ENCODE results near the gene AKR1B1. TPM values are rescaled to one million over a fixed set of nuclear protein-coding genes. Genes with fewer than 3 reads are reported as not detected.

AKR1B1 gene
- total and polyA plus RNA-seq, 2 donors (not counting 3 experiments of a cell fraction or from before 2014, with no cell fraction given): 159 to 193 TPM

DNA sequence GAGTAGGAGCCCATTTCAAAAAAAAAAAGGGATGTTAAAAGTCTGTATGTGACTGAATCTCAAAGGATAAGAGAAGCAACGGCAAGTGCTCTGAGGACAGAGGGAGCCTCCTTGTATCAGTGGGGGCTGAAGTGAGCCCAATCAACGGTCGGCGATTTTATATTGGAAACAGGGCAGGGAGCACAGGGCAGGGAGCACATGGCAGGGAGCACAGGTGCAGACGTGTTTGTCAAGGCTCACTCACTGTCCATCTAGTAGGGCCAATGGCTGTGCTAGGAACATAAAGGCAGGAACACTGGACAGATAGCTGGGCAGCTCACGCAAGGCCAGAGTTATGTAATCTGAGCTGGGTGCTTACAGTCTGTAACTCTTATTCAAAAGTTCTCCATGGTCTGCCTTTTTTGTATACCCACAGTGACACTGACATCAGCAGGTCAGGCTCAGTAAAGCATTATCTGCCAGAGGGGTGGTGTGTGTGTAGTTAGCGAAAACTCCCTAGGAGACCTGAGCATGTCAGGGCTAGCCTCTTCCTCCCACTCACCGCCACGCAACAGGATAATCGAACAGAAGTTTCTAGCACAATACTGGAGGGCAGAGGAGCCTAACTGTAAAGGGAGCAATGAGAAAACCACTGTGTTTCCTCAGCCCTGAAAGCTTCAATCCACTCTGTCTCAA lies 15.4 kb downstream of the AKR1B1 start:
- H2AFZ ChIP-seq (ENCODE audit: low read depth, low read length): no peak overlapping the region
- H4K20me1 ChIP-seq (replicated peaks; ENCODE audit: control insufficient read depth, extremely low read depth, insufficient read depth, low read length): no peaks in the 10 kb centered on the region
- no peaks in the 10 kb centered on the region for H3K79me2 ChIP-seq (ENCODE audit: control insufficient read depth, insufficient read depth, low read length)
- H3K36me3 ChIP-seq (ENCODE audit: control insufficient read depth in 2 of 2, extremely low read depth in 1 of 2, insufficient read depth in 2 of 2, low read length in 2 of 2): peaks cover 18 to 27% of the 10 kb centered on the region in 2 experiments
- H3K27ac ChIP-seq (ENCODE audit: insufficient read depth, low read depth, low read length): no peak overlapping the region
- intact Hi-C loops (cut with micrococcal nuclease) (no loop called here), dilution Hi-C loops (cut with MboI; ENCODE audit: extremely low pct_ligation_motif_present, low sequenced_read_pairs) (no loop called here)
- H3K9me3 ChIP-seq (replicated peaks; ENCODE audit: control insufficient read depth, insufficient read depth, low read length): no peaks in the 10 kb centered on the region
- H3K27me3 ChIP-seq (ENCODE audit: control insufficient read depth in 2 of 2, insufficient read depth in 2 of 2, low read length in 2 of 2): no peaks in the 10 kb centered on the region
- H3K4me3 ChIP-seq (replicated peaks in 1 of 3; ENCODE audit: insufficient read depth in 1 of 3, low read depth in 1 of 3, low read length in 3 of 3): no peak overlapping the region
- H3K9me1 ChIP-seq (replicated peaks; ENCODE audit: control insufficient read depth, extremely low read depth, insufficient read depth, low read length): no peaks in the 10 kb centered on the region
- DNase-seq (ENCODE audit: low read depth, low spot score): no peak
- no peak overlapping the region for H3K4me2 ChIP-seq (ENCODE audit: insufficient read depth, low read length)
- no peak overlapping the region for H3K9ac ChIP-seq (replicated peaks; ENCODE audit: extremely low read depth, insufficient read depth, low read length)
- H3K4me1 ChIP-seq (ENCODE audit: control insufficient read depth, extremely low read depth, insufficient read depth, low read length): peaks cover 9% of the 10 kb centered on the region
- TF ChIP-seq, protein P1, sequence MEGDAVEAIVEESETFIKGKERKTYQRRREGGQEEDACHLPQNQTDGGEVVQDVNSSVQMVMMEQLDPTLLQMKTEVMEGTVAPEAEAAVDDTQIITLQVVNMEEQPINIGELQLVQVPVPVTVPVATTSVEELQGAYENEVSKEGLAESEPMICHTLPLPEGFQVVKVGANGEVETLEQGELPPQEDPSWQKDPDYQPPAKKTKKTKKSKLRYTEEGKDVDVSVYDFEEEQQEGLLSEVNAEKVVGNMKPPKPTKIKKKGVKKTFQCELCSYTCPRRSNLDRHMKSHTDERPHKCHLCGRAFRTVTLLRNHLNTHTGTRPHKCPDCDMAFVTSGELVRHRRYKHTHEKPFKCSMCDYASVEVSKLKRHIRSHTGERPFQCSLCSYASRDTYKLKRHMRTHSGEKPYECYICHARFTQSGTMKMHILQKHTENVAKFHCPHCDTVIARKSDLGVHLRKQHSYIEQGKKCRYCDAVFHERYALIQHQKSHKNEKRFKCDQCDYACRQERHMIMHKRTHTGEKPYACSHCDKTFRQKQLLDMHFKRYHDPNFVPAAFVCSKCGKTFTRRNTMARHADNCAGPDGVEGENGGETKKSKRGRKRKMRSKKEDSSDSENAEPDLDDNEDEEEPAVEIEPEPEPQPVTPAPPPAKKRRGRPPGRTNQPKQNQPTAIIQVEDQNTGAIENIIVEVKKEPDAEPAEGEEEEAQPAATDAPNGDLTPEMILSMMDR (IDR thresholded peaks at IDR 0.05; ENCODE audit: extremely low read depth in 1 of 2, insufficient read depth in 1 of 2, low read depth in 1 of 2, low read length in 2 of 2): no peak
- TF ChIP-seq, protein P2, sequence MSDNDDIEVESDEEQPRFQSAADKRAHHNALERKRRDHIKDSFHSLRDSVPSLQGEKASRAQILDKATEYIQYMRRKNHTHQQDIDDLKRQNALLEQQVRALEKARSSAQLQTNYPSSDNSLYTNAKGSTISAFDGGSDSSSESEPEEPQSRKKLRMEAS (IDR thresholded peaks at IDR 0.05; ENCODE audit: insufficient read depth, insufficient read length): no peak
- TF ChIP-seq JUN (IDR thresholded peaks at IDR 0.05; ENCODE audit: borderline replicate concordance, insufficient read depth, insufficient read length, low read depth) (no peak), POLR2A (IDR thresholded peaks at IDR 0.05; ENCODE audit: low read depth, low read length) (no peak), GATA2 (IDR thresholded peaks at IDR 0.05; ENCODE audit: insufficient read depth, insufficient read length, low read depth, low read length) (no peak), MYC (IDR thresholded peaks at IDR 0.05; ENCODE audit: low read depth, low read length) (no peak), FOS (IDR thresholded peaks at IDR 0.05; ENCODE audit: borderline replicate concordance, insufficient read depth, low read length) (no peak), POLR2AphosphoS5 (IDR thresholded peaks at IDR 0.05; ENCODE audit: insufficient read depth, low read depth, low read length) (no peak), EZH2 (IDR thresholded peaks at IDR 0.05; ENCODE audit: borderline replicate concordance, low read depth, low read length, severe bottlenecking) (no peak)
- BruUV-seq (replicated peaks): no TSS peak
- CTCF ChIA-PET: interaction anchor here (0.7 to 2.0 kb wide), 3 partner anchors 11 to 71 kb away, joined by 3 to 10 read pairs (median 7); no protein-coding TSS in a partner anchor
- POLR2A ChIA-PET: no interaction called here
- no peak for FAIRE-seq

Data from endothelial cell of umbilical vein (primary cell).